Ishikawa (cell line): ENCODE data around the gene PRKCE.

Experiments
- CREB1 ChIP-seq: IDR thresholded peaks from 2 replicates; pipeline ENCODE4 v1.6.1; 2012; ENCODE audit warnings: low read depth
- EGR1 ChIP-seq: IDR thresholded peaks from 2 replicates; pipeline ENCODE4 v1.6.1; 2012
- EP300 ChIP-seq: IDR thresholded peaks from 2 replicates; pipeline ENCODE4 v1.6.1; 2012; ENCODE audit warnings: borderline replicate concordance
- MAX ChIP-seq: IDR thresholded peaks from 2 replicates; pipeline ENCODE4 v1.6.1; 2012
- NFIC ChIP-seq: IDR thresholded peaks from 2 replicates; pipeline ENCODE4 v1.6.1; 2012
- RAD21 ChIP-seq: IDR thresholded peaks from 2 replicates; pipeline ENCODE4 v1.6.1; 2012; ENCODE audit warnings: low read depth
- REST ChIP-seq: IDR thresholded peaks from 2 replicates; pipeline ENCODE4 v1.6.1; 2012; ENCODE audit warnings: low read depth, mild to moderate bottlenecking
- TAF1 ChIP-seq: IDR thresholded peaks from 2 replicates; pipeline ENCODE4 v1.6.1; 2012; ENCODE audit warnings: low read depth, mild to moderate bottlenecking
- TCF12 ChIP-seq: IDR thresholded peaks from 2 replicates; pipeline ENCODE4 v1.6.1; 2012; ENCODE audit warnings: low read depth
- USF1 ChIP-seq: IDR thresholded peaks from 2 replicates; pipeline ENCODE4 v1.6.1; 2012
- ZBTB7A ChIP-seq: IDR thresholded peaks from 2 replicates; pipeline ENCODE4 v1.6.1; 2012; ENCODE audit warnings: low read depth

- no peak for TF ChIP-seq TAF1
- TF ChIP-seq REST, result no peak
- no peak for TF ChIP-seq TCF12
- TF ChIP-seq USF1, result no peak
- TF ChIP-seq NFIC, result no peak
- TF ChIP-seq EP300, result no peak
- no peak for TF ChIP-seq EGR1
- no peak for TF ChIP-seq MAX
- TF ChIP-seq ZBTB7A, result no peak
- no peak for TF ChIP-seq CREB1
- no peak for TF ChIP-seq RAD21
Measured at GRCh38 chr2:46018773-46019591, 367.5 kb downstream of the PRKCE start.
